HepG2 (cell line): ENCODE results near the gene NSMCE1. TPM values are rescaled to one million over a fixed set of nuclear protein-coding genes. Genes with fewer than 3 reads are reported as not detected.

Experiments used
- CCAR2 ChIP-seq: fragments of 200-400 bp; formaldehyde crosslinking; optimal IDR thresholded peaks from 2 replicates; pipeline ENCODE3; 2018; ENCODE audit warnings: low read depth, mild to moderate bottlenecking, low read length, moderate library complexity
- CCDC6 ChIP-seq: sonication (generic); formaldehyde crosslinking; IDR thresholded peaks from 2 replicates; pipeline ENCODE4 v1.8.1; 2022; ENCODE audit warnings: mild to moderate bottlenecking, missing genetic modification reagents, moderate library complexity
- DNMT3B ChIP-seq: conservative IDR thresholded peaks from 2 replicates; pipeline ENCODE4 v1.6.1; 2016; ENCODE audit warnings: missing biosample characterization, control low read depth
- GMEB1 ChIP-seq: sonication (generic); formaldehyde crosslinking; IDR thresholded peaks from 2 replicates; pipeline ENCODE4 v1.5.1; 2020; ENCODE audit warnings: missing genetic modification reagents, mild to moderate bottlenecking, borderline replicate concordance
- GMEB2 ChIP-seq: IDR thresholded peaks from 2 replicates; pipeline ENCODE4 v1.6.1; 2016; ENCODE audit warnings: missing biosample characterization, missing genetic modification reagents, low read depth
- HMGXB4 ChIP-seq, 2 experiments: sonication (generic) in 1 of 2; formaldehyde crosslinking in 1 of 2; IDR thresholded peaks; 2 replicates each; pipeline versions ENCODE4 v1.4.0 to v1.6.1; 2018 to 2020; ENCODE audit warnings: missing genetic modification reagents in 2 of 2, borderline replicate concordance in 1 of 2, low read depth in 1 of 2, mild to moderate bottlenecking in 1 of 2, missing biosample characterization in 1 of 2
- KDM6A ChIP-seq: IDR thresholded peaks from 2 replicates; pipeline ENCODE4 v1.6.1; 2016; ENCODE audit warnings: low read depth
- MNT ChIP-seq: fragments of 450-650 bp; IDR thresholded peaks from 2 replicates; pipeline ENCODE4 v1.6.1; 2016
- RARA ChIP-seq: IDR thresholded peaks from 2 replicates; pipeline ENCODE4 v1.6.1; 2016; ENCODE audit warnings: missing genetic modification reagents, missing compliant biosample characterization
- RFXAP ChIP-seq: sonication (generic); formaldehyde crosslinking; IDR thresholded peaks from 2 replicates; pipeline ENCODE4 v1.4.0; 2020; ENCODE audit warnings: missing genetic modification reagents, borderline replicate concordance
- TARDBP ChIP-seq: sonication (generic); formaldehyde crosslinking; IDR thresholded peaks from 2 replicates; pipeline ENCODE4 v1.8.0; 2022; ENCODE audit warnings: mild to moderate bottlenecking, missing genetic modification reagents
- TIGD3 ChIP-seq: sonication (generic); formaldehyde crosslinking; IDR thresholded peaks from 2 replicates; pipeline ENCODE4 v1.5.1; 2020; ENCODE audit warnings: mild to moderate bottlenecking, missing genetic modification reagents, borderline replicate concordance
- ZFP62 ChIP-seq: sonication (generic); formaldehyde crosslinking; IDR thresholded peaks from 2 replicates; pipeline ENCODE4 v1.4.0; 2020; ENCODE audit warnings: missing genetic modification reagents
- ZMAT5 ChIP-seq: sonication (generic); formaldehyde crosslinking; IDR thresholded peaks from 2 replicates; pipeline ENCODE4 v1.5.0; 2020; ENCODE audit warnings: mild to moderate bottlenecking, low read depth, missing genetic modification reagents, borderline replicate concordance
- ZNF121 ChIP-seq: sonication (generic); formaldehyde crosslinking; IDR thresholded peaks from 2 replicates; pipeline ENCODE4 v1.5.0; 2020; ENCODE audit warnings: mild to moderate bottlenecking, missing genetic modification reagents
- ZNF510 ChIP-seq: sonication (generic); formaldehyde crosslinking; IDR thresholded peaks from 2 replicates; pipeline ENCODE4 v1.4.0; 2020; ENCODE audit warnings: low read depth, mild to moderate bottlenecking, missing genetic modification reagents
- ZNF678 ChIP-seq: sonication (generic); formaldehyde crosslinking; IDR thresholded peaks from 2 replicates; pipeline ENCODE4 v1.4.0; 2020; ENCODE audit warnings: mild to moderate bottlenecking, missing genetic modification reagents
- ZNF747 ChIP-seq: sonication (generic); formaldehyde crosslinking; IDR thresholded peaks from 2 replicates; pipeline ENCODE4 v1.8.1; 2023; ENCODE audit warnings: missing genetic modification reagents, mild to moderate bottlenecking, borderline replicate concordance
- ZSCAN31 ChIP-seq: sonication (generic); formaldehyde crosslinking; IDR thresholded peaks from 2 replicates; pipeline ENCODE4 v1.5.0; 2020; ENCODE audit warnings: low read depth, mild to moderate bottlenecking, missing genetic modification reagents
- polyA plus RNA-seq, 8 experiments: library from polyadenylated mRNA; depleted of rRNA in 3 of 8; stranded (reverse) in 7 of 8; unstranded in 1 of 8; fragments of >200 nt; fragmentation: Illumina TruSeq in 4 of 8; extraction: Trizol in 4 of 8; gene quantifications; 2 replicates each; pipeline versions ENCODE4 v1.2.1 to v1.2.3, GENCODE V29; 2011 to 2016; ENCODE audit warnings: low read depth in 4 of 8, missing spikeins in 1 of 8, mixed read lengths in 1 of 8; ENCODE audit not compliant: insufficient read depth in 1 of 8
- total RNA-seq, 5 experiments: library from RNA; depleted of rRNA; stranded (reverse); fragments of >200 nt; fragmentation: Illumina TruSeq; extraction: Trizol; gene quantifications; 2 replicates each; pipeline ENCODE4 v1.2.3, GENCODE V29; 2016; ENCODE audit warnings: low read depth in 1 of 5

NSMCE1 gene
- total and polyA plus RNA-seq, 2 of the 13 experiments (the other 11 are each of a cell fraction or from before 2014, with no cell fraction given) = 42.7 to 52.9 TPM

GRCh38 chr16:27268376-27269299 is at the start of gene NSMCE1 (continued):
- TF ChIP-seq GMEB2 (0 out of 2 replicates have a peak, but pooled peaks have one; percentile 15), TARDBP (CRISPR knock-in tag) (peak; percentile 76; the same call in 1 of the 2 replicates), RFXAP (CRISPR knock-in tag) (peak; percentile 61), ZNF121 (no peak), KDM6A (CRISPR knock-in tag) (no peak), DNMT3B (CRISPR knock-in tag) (0 out of 2 replicates have a peak, but pooled peaks have one; percentile 27), MNT (no peak), RARA (peak; percentile 5), ZNF510 (CRISPR knock-in tag) (peak; percentile 92; the same call in 1 of the 2 replicates), ZNF678 (CRISPR knock-in tag) (no peak), HMGXB4 (CRISPR knock-in tag; IDR thresholded peaks at IDR 0.05; ENCODE audit: borderline replicate concordance in 1 of 2, low read depth in 1 of 2) (peak; percentile 82 to 89), CCDC6 (CRISPR knock-in tag) (peak; percentile 80), ZNF747 (no peak), CCAR2 (no peak), GMEB1 (peak; percentile 48; the same call in 1 of the 2 replicates), TIGD3 (CRISPR knock-in tag) (peak; percentile 80; the same call in 1 of the 2 replicates), ZSCAN31 (CRISPR knock-in tag) (no peak; the same call in 1 of the 2 replicates), ZMAT5 (CRISPR knock-in tag) (no peak), ZFP62 (CRISPR knock-in tag) (0 out of 2 replicates have a peak, but pooled peaks have one; percentile 31)
